ENCODE measurements around the gene ORC2.

The ORC2 gene

GRCh38 chr2:200861617-200862155 is 101.8 kb downstream of the ORC2 start:
- no peak for DNase-seq (ENCODE audit: low read depth, low spot score)

- no peak for DNase-seq (ENCODE audit: low read depth, low spot score)
Observed at GRCh38 chr2:200860092-200860795, 103.2 kb downstream of the ORC2 start.

Measured in activated CD4-positive, CD25-positive, alpha-beta regulatory T cell treated with anti-CD3 and anti-CD28 coated beads, Interleukin-2, amount 50 U/mL, for 16 hours (primary cell).